ENCODE results near the gene SPACA4. TPM values are rescaled to one million over a fixed set of nuclear protein-coding genes. Genes with fewer than 3 reads are reported as not detected.

Gene SPACA4
- total and polyA plus RNA-seq, 9 of the 15 experiments (the other 6 are each of a cell fraction or from before 2014, with no cell fraction given), result not detected

DNA sequence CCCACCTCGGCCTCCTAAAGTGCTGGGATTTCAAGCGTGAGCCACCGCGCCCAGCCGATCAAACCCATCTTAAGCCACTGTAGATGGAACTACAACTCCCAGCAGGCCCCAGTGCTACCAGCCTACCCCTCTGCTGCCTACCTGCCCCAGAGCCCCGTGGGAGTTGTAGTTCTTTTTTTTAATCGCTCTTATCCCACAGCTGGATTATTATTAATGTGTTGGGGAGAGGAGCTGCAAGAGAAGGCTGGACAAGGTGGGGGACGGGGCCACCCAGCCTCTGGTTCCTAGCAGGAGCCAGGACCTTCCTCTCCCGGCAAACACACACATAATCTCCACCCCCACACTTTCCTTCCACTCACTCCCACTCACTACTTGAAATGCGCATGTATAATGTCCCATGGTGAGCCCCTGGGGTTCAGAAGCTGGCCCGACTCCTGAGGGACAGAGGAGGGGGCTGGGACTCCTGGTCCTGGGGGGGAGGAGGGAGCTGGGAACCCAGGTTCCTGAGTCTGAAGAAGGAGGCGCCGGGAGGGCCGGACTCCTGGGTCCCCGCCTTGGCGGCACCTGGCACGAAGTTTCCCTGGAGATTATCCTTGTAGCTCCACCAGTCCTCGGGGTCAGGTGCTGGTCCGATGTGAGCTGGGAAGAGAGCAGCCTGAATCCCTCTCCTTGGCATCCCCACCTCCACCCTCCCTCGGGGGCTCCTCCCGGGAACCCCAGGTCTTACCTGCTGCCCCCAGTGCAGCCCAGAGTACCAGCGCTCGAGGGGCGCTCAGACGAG is 38.5 kb downstream of the SPACA4 start (continued):
- TF ChIP-seq ZNF561 (CRISPR knock-in tag; conservative IDR thresholded peaks at IDR 0.05) (no peak), RBBP5 (IDR thresholded peaks at IDR 0.05; ENCODE audit: borderline replicate concordance, insufficient read depth, low read length, poor library complexity, severe bottlenecking) (peak; percentile 5), MEF2A (IDR thresholded peaks at IDR 0.05; ENCODE audit: control insufficient read depth, low read depth, low read length) (no peak), HCFC1 (IDR thresholded peaks at IDR 0.05; ENCODE audit: low read depth, low read length) (peak; percentile 99), ZKSCAN1 (IDR thresholded peaks at IDR 0.05; ENCODE audit: low read depth, low read length) (no peak), HDAC1 (IDR thresholded peaks at IDR 0.05) (0 out of 4 replicates have a peak, but pooled peaks of 1 of the 2 experiments have one; percentile 18), MTA3 (IDR thresholded peaks at IDR 0.05; ENCODE audit: borderline replicate concordance) (peak; percentile 10; the same call in 1 of the 2 replicates)
- TF ChIP-seq, protein P1, sequence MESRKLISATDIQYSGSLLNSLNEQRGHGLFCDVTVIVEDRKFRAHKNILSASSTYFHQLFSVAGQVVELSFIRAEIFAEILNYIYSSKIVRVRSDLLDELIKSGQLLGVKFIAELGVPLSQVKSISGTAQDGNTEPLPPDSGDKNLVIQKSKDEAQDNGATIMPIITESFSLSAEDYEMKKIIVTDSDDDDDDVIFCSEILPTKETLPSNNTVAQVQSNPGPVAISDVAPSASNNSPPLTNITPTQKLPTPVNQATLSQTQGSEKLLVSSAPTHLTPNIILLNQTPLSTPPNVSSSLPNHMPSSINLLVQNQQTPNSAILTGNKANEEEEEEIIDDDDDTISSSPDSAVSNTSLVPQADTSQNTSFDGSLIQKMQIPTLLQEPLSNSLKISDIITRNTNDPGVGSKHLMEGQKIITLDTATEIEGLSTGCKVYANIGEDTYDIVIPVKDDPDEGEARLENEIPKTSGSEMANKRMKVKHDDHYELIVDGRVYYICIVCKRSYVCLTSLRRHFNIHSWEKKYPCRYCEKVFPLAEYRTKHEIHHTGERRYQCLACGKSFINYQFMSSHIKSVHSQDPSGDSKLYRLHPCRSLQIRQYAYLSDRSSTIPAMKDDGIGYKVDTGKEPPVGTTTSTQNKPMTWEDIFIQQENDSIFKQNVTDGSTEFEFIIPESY (CRISPR knock-in tag; IDR thresholded peaks at IDR 0.05), result no peak
- TF ChIP-seq, protein P2, sequence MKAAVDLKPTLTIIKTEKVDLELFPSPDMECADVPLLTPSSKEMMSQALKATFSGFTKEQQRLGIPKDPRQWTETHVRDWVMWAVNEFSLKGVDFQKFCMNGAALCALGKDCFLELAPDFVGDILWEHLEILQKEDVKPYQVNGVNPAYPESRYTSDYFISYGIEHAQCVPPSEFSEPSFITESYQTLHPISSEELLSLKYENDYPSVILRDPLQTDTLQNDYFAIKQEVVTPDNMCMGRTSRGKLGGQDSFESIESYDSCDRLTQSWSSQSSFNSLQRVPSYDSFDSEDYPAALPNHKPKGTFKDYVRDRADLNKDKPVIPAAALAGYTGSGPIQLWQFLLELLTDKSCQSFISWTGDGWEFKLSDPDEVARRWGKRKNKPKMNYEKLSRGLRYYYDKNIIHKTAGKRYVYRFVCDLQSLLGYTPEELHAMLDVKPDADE (conservative IDR thresholded peaks at IDR 0.05; ENCODE audit: control insufficient read depth, low read depth, low read length), result peak; percentile 99
- TF ChIP-seq, protein P3, sequence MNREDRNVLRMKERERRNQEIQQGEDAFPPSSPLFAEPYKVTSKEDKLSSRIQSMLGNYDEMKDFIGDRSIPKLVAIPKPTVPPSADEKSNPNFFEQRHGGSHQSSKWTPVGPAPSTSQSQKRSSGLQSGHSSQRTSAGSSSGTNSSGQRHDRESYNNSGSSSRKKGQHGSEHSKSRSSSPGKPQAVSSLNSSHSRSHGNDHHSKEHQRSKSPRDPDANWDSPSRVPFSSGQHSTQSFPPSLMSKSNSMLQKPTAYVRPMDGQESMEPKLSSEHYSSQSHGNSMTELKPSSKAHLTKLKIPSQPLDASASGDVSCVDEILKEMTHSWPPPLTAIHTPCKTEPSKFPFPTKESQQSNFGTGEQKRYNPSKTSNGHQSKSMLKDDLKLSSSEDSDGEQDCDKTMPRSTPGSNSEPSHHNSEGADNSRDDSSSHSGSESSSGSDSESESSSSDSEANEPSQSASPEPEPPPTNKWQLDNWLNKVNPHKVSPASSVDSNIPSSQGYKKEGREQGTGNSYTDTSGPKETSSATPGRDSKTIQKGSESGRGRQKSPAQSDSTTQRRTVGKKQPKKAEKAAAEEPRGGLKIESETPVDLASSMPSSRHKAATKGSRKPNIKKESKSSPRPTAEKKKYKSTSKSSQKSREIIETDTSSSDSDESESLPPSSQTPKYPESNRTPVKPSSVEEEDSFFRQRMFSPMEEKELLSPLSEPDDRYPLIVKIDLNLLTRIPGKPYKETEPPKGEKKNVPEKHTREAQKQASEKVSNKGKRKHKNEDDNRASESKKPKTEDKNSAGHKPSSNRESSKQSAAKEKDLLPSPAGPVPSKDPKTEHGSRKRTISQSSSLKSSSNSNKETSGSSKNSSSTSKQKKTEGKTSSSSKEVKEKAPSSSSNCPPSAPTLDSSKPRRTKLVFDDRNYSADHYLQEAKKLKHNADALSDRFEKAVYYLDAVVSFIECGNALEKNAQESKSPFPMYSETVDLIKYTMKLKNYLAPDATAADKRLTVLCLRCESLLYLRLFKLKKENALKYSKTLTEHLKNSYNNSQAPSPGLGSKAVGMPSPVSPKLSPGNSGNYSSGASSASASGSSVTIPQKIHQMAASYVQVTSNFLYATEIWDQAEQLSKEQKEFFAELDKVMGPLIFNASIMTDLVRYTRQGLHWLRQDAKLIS (CRISPR knock-in tag; IDR thresholded peaks at IDR 0.05), result no peak
- TF ChIP-seq, protein P4, sequence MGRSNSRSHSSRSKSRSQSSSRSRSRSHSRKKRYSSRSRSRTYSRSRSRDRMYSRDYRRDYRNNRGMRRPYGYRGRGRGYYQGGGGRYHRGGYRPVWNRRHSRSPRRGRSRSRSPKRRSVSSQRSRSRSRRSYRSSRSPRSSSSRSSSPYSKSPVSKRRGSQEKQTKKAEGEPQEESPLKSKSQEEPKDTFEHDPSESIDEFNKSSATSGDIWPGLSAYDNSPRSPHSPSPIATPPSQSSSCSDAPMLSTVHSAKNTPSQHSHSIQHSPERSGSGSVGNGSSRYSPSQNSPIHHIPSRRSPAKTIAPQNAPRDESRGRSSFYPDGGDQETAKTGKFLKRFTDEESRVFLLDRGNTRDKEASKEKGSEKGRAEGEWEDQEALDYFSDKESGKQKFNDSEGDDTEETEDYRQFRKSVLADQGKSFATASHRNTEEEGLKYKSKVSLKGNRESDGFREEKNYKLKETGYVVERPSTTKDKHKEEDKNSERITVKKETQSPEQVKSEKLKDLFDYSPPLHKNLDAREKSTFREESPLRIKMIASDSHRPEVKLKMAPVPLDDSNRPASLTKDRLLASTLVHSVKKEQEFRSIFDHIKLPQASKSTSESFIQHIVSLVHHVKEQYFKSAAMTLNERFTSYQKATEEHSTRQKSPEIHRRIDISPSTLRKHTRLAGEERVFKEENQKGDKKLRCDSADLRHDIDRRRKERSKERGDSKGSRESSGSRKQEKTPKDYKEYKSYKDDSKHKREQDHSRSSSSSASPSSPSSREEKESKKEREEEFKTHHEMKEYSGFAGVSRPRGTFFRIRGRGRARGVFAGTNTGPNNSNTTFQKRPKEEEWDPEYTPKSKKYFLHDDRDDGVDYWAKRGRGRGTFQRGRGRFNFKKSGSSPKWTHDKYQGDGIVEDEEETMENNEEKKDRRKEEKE (IDR thresholded peaks at IDR 0.05; ENCODE audit: borderline replicate concordance in 1 of 2, control insufficient read depth in 1 of 2, low read depth in 2 of 2, low read length in 1 of 2), result peak in 1 of 2 experiments; percentile 49; a peak in 1 of 4 replicates
